ENCODE measurements around the gene EFCAB10.
"Not testable (repeated sequence)": the region's sequence is repeated elsewhere in the genome, so short reads cannot be mapped to it uniquely, and the experiment has no call there.

The EFCAB10 gene

DNA sequence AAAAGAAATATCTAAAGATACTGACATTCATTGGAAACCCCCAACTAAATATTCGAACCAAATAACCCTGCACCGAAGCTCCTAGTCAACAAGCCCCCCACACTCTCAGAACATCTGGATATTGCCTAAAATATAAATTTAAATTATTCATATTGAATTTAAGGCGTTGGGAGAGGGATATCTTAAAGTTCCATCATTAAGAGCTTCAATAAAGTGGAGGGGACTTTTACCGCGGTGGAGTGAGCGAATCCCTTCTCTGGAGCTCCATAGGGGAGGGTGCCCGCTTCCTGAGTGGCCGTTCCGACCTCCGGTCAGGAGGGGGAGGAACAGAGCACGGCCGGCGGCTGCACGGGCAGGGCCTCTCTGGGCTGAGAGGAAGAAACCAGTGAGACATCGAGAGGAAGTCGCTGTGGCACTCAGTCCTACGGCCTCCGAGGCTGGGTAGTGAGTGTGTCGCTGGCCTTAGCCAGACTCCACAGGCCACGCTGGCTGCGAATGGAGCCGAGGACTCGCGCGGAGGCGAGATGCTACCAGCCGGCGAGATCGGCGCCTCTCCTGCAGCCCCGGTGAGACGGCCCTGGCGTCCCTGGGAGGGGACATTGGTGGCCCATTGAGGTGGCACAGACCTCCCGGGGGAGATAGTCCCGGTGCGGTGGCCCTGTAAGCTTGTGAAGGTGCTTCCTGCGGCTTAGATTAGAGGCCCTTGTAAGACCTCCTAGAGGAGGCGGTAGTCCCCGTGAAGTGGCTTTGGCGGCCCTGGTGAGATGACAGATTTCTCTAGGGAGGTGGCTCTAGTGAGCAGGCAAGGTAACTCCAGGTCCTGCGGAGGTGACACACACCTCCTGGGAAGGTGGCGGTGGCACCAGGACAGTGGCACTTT, 49.3 kb downstream of the EFCAB10 start, which contains the start of gene RINT1:
TSS of gene RINT1 (plus strand) at position 410 of the 880 bp plus-strand sequence. CDS start at position 525, 115 bp downstream.
- DNase-seq: peak; percentile 30 to 95 (median 85)

DNA sequence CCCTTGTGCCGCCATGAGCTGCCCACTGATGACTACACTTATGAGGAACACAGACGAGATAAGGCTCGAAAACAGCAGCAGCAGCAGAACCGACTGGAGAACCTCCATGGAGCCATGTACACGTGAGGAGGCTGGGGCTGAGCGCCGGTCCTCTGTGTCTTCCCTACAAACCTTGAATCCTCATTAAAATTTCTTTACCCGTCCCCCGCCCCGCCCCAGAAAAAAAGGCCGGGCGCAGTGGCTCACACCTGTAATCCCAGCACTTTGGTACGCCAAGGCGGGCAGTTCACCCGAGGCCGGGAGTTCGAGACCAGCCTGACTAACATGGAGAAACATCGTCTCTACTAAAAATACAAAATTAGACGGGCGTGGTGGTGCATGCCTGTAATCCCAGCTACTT, 50.7 kb downstream of the EFCAB10 start:
- DNase-seq: no peak

DNA sequence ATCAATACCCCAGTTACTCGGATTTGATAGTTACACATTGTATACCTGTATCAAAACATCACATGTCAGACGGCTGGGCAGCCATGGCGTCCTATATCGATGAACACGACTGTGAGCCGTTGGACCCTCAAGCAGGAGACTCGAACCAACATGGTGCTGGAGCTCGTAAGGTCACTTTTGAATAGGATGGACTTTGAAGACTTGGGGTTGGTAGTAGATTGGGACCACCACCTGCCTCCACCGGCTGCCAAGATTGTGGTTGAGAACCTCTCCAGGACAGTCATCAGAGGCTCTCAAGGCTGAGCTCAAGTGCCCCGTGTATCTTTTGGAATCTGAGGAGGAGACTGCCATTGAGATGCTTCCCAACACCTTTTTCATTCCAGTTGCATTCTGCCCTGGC, 51.2 kb downstream of the EFCAB10 start:
- DNase-seq: no peak

DNA sequence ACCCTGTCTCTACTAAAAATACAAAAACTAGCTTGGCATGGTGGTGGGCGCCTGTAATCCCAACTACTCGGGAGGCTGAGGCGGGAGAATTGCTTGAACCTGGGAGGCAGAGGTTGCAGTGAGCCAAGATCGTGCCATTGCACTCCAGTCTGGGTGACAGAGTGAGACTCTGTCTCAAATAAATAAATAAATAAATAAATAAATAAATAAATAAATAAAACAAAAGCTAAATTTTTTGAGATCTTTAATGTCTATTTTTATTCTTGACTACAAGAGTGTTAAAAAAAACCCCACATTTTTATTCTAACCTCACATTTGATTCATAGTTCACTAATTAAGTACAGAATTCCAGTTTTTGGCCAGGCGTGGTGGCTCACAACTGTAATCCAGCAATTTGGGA, 53.6 kb downstream of the EFCAB10 start:
- not testable (repeated sequence) for DNase-seq

DNA sequence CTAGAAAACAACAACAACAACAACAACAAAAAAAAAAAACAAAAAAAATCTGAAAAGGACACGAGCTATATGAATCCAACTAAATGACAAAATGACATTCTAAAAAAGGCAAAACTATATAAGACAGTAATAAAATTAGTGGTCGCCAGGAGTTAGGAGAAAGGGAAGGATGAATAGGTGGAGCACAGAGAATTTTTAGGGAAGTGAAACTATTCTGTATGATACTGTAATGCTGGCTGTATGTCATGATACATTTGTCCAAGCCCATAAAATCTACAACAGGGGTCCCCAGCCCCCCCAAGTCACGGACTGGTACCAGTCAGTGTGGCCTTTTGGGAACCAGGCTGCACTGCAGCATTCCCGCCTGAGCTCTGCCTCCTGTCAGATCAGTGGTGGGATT, 56.5 kb downstream of the EFCAB10 start:
- DNase-seq: no peak

DNA sequence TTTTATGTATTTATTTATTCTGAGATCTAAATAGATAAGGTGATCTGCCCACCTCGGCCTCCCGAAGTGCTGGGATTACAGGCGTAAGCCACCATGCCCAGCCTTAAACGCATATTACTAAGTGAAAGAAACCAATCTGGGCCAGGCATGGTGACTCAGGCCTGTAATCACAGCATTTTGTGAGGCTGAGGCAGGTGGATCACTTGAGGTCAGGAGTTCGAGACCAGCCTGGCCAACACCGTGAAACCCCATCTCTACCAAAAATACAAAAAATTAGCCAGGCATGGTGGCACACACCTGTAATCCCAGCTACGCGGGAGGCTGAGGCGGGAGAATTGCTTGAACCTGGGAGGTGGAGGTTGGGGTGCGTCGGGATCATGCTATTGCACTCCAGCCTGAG, 56.9 kb downstream of the EFCAB10 start:
- DNase-seq: not testable (repeated sequence)

DNA sequence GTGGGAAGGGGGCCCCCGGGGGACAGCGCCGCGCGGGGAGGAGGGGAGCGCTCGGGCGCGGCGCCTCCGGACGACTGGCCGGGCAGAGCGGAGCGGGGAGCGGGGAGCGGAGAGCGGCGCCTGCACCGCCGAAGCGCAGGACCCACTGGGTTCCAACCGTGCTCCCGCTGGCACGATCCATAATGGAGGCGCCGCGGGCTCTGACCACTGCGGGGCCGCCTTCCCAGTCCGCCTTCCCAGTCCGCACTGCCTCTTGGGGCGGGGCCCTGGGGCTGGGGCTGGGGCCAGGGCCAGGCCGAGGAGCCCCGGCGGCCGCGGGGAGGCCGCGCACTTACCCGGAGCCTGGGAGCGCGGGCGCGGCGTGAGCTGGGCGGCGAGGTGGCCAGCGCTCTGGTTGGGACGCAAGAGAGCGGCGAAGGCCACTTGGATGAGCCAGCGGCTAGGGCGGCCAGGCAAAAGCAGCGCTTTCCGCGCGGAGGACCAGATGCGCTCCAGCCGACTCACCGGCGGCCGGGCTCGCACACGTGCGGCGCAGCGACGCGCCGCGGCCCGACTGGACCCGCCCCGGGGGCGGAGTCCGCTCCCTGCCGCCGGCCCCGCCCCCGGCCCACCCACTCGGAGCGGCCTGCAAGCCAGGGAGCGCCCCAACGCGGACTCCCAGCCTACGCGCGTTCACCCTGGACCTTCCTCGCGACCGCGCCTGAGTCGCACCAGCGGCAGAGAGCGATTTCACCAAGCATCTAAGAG, 59.4 kb downstream of the EFCAB10 start, which contains the start of gene PUS7:
TSS of gene PUS7 (minus strand) at position 555 of the 747 bp plus-strand sequence. CDS start 13,759 bp downstream, outside the sequence.
- peak; percentile 19 to 91 (median 81) for DNase-seq

DNA sequence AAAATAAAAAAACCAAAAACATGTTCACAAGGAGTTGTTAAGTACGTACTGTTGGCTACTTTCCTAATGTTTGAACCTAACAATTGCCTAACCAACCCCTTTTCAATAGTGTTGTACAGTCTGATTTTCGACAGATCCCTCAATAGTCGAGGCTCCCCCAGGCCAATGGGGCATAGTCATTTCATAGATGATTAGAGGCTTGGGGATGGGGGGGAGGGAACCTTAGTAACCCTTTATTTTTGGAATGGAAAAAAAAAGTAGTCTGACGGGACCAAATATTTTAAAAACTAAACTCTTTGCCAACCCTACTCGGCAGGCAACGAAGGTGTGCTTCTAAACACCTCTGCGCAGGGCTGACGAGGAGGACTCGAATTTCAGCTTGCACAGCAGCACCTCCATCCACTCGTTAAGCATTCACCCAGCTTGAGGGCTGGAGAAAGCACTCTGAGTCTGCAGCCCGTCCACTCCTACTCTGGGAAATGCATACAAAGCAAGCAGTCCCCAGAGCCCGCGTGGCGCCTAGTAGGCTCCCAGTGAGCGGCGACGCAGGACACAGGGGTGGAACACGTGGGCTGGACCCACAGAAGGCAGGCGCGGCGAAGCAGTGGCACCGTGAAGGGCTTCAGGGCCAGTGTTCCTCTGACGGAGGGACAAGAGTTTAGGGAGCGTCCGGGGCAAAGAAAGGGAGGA, 60.1 kb downstream of the EFCAB10 start:
- peak in 56 of 58 donors; percentile 1 to 71 (median 46) for DNase-seq

DNA sequence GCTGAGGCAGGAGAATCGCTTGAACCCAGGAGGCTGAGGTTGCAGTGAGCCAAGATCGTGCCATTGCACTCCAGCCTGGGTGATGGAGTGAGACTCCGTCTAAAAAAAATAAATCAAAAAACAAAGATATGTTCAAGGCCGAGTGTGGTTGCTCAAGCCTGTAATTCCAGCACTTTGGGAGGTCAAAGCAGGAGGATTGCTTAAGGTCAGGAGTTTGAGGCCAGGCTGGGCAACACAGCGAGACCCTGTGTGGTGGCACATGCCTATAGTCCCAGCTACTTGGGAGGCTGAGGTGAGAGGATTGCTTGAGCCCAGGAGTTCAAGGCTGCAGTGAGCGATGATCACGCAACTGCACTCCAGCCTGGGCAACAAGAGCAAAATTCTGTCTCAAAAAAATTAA, 60.7 kb downstream of the EFCAB10 start:
- DNase-seq: not testable (repeated sequence)

DNA sequence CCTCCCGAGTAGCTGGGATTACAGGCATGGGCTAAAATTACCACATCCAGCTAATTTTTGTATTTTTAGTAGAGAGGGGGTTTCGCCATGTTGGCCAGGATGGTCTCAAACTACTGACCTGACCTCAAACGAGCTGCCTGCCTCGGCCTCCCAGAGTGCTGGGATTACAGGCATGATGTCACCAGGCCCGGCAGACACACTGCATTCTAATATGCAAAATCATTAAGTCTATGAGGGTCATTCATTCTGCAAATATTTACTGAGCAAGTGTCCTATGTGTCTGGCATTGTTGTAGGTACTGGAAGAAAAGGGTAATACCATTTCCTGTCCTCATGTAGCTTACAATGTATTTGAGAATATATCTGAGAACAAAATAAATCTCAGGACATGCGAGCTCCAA, 61.9 kb downstream of the EFCAB10 start:
- no peak for DNase-seq

DNA sequence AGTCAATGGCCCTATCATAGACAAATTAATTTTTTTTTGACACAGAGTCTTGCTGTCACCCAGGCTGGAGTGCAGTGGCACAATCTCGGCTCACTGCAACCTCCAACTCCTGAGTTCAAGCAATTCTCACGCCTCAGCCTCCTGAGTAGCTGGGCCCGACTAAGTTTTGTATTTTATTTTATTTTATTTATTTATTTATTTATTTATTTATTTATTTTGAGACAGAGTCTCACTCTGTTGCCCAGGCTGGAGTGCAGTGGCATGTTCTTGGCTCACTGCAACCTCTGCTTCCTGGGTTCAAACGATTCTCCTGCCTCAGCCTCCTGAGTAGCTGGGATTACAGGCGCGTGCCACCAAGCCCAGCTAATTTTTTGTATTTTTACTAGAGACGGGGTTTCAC, 65.7 kb downstream of the EFCAB10 start:
- DNase-seq: not testable (repeated sequence)

Data from anterior cingulate cortex (tissue), 58 donors.